ENCODE measurements around the gene ODAM.
A peak's percentile ranks its signal among the peaks of the same experiment; 100 is the strongest.
"Not testable (repeated sequence)": the region's sequence is repeated elsewhere in the genome, so short reads cannot be mapped to it uniquely, and the experiment has no call there.

The ODAM gene

GRCh38 chr4:70225824-70226223, 30.3 kb downstream of the ODAM start, which contains the start of gene FDCSP:
Gene FDCSP (plus strand): TSS chr4:70226124. CDS start chr4:70231195, 5,071 bp downstream.
- DNase-seq, result no peak

GRCh38 chr4:70236125-70236524, 40.6 kb downstream of the ODAM start:
- no peak for DNase-seq

- peak; percentile 4 for DNase-seq
Measured at GRCh38 chr4:70239131-70239883, 43.8 kb downstream of the ODAM start.

GRCh38 chr4:70239884-70240591, 44.5 kb downstream of the ODAM start:
- DNase-seq, result no peak

- DNase-seq, result not testable (repeated sequence)
Measured at GRCh38 chr4:70242297-70242696, 46.8 kb downstream of the ODAM start, which contains the start of gene CSN3. Gene CSN3 (plus strand): TSS chr4:70242597. CDS start chr4:70244820, 2,223 bp downstream.

GRCh38 chr4:70243091-70243490, 47.6 kb downstream of the ODAM start:
- no peak for DNase-seq

GRCh38 chr4:70251250-70251944, 55.9 kb downstream of the ODAM start:
- no peak for DNase-seq

- DNase-seq, result no peak
Measured at GRCh38 chr4:70251945-70252277, 56.4 kb downstream of the ODAM start.
